ENCODE results near the gene RNASE7.

Gene RNASE7

DNA sequence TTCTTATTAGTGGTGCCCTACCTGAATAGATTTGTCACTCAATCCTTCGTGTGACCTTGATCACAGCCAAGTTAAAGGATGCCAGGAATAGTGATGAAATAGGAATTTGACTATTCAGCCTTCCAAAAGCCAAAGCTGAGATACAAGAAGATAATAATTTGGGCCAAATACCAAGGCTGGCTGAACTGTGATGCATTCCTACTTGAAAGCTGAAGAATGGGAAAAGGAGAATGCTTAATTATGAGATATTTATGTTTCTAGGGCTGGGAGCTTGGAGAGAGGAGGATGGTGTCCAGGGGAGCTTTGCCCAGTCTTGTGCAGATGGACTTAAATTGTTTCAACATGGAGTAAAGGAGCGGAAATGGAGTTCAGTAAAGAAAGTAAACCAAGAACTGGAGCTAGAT lies 5.2 kb downstream of the RNASE7 start:
- no peak for TF ChIP-seq EZH2 (IDR thresholded peaks at IDR 0.05; ENCODE audit: borderline replicate concordance, low read length)
- TF ChIP-seq, protein P1, sequence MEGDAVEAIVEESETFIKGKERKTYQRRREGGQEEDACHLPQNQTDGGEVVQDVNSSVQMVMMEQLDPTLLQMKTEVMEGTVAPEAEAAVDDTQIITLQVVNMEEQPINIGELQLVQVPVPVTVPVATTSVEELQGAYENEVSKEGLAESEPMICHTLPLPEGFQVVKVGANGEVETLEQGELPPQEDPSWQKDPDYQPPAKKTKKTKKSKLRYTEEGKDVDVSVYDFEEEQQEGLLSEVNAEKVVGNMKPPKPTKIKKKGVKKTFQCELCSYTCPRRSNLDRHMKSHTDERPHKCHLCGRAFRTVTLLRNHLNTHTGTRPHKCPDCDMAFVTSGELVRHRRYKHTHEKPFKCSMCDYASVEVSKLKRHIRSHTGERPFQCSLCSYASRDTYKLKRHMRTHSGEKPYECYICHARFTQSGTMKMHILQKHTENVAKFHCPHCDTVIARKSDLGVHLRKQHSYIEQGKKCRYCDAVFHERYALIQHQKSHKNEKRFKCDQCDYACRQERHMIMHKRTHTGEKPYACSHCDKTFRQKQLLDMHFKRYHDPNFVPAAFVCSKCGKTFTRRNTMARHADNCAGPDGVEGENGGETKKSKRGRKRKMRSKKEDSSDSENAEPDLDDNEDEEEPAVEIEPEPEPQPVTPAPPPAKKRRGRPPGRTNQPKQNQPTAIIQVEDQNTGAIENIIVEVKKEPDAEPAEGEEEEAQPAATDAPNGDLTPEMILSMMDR (IDR thresholded peaks at IDR 0.05; ENCODE audit: low read length) = no peak
- Histone ChIP-seq H3K79me2 (ENCODE audit: insufficient read depth, low read length) (no peaks in the 10 kb centered on the region), H4K20me1 (ENCODE audit: insufficient read depth, low read length) (no peaks in the 10 kb centered on the region), H3K4me3 (ENCODE audit: low read depth, low read length, poor library complexity, severe bottlenecking) (no peak overlapping the region), H3K4me1 (ENCODE audit: insufficient read depth, low read length, severe bottlenecking) (no peaks in the 10 kb centered on the region), H3K36me3 (ENCODE audit: insufficient read depth, low read length) (no peaks in the 10 kb centered on the region), H3K4me2 (ENCODE audit: low read length) (no peak overlapping the region), H3K9ac (ENCODE audit: low read length) (no peak overlapping the region), H3K9me3 (ENCODE audit: low read length) (no peaks in the 10 kb centered on the region), H3K27me3 (ENCODE audit: insufficient read depth, low read length) (peaks cover 3% of the 10 kb centered on the region; the same call in 1 of the 2 replicates), H2AFZ (ENCODE audit: low read length) (no peak overlapping the region), H3K9me2 (ENCODE audit: low read depth, low read length) (no peaks in the 10 kb centered on the region), H3F3A (ENCODE audit: insufficient read depth, low read length) (no peaks in the 10 kb centered on the region), H3K27ac (ENCODE audit: low read depth, low read length, poor library complexity, severe bottlenecking) (no peak overlapping the region)

DNA sequence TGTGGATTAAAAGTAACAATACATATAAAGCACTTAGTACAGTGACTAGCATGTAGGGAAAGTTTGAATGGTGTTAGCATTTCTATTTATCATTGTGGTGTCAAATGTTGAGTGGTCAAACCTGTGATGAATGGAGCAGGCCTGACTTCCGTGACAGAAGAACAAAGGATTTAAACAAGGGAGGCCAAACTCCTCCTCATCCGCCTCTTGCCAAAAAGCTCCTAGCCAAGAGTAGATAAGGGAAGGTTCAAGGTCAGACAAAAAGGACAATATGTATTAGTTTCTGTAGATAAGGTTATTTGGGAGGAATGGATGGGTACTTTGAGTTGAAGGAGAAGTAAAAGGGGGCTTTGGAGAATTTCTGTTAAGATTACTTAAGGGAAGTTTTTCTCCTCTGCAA lies 6.5 kb downstream of the RNASE7 start:
- no peak overlapping the region for H3K27ac ChIP-seq (ENCODE audit: low read depth, low read length, poor library complexity, severe bottlenecking)
- TF ChIP-seq, protein P1 (IDR thresholded peaks at IDR 0.05; ENCODE audit: low read length) = no peak
- no peak for TF ChIP-seq EZH2 (IDR thresholded peaks at IDR 0.05; ENCODE audit: borderline replicate concordance, low read length)
- H4K20me1 ChIP-seq (ENCODE audit: insufficient read depth, low read length) = no peaks in the 10 kb centered on the region
- peaks cover 3% of the 10 kb centered on the region; the same call in 1 of the 2 replicates for H3K27me3 ChIP-seq (ENCODE audit: insufficient read depth, low read length)
- no peak overlapping the region for H3K4me2 ChIP-seq (ENCODE audit: low read length)
- no peak overlapping the region for H3K9ac ChIP-seq (ENCODE audit: low read length)
- H3K4me3 ChIP-seq (ENCODE audit: low read depth, low read length, poor library complexity, severe bottlenecking) = no peak overlapping the region
- H3K79me2 ChIP-seq (ENCODE audit: insufficient read depth, low read length) = no peaks in the 10 kb centered on the region
- H3F3A ChIP-seq (ENCODE audit: insufficient read depth, low read length) = no peaks in the 10 kb centered on the region
- H3K9me3 ChIP-seq (ENCODE audit: low read length) = no peaks in the 10 kb centered on the region
- no peak overlapping the region for H2AFZ ChIP-seq (ENCODE audit: low read length)
- no peaks in the 10 kb centered on the region for H3K4me1 ChIP-seq (ENCODE audit: insufficient read depth, low read length, severe bottlenecking)
- H3K36me3 ChIP-seq (ENCODE audit: insufficient read depth, low read length) = no peaks in the 10 kb centered on the region
- H3K9me2 ChIP-seq (ENCODE audit: low read depth, low read length) = no peaks in the 10 kb centered on the region

DNA sequence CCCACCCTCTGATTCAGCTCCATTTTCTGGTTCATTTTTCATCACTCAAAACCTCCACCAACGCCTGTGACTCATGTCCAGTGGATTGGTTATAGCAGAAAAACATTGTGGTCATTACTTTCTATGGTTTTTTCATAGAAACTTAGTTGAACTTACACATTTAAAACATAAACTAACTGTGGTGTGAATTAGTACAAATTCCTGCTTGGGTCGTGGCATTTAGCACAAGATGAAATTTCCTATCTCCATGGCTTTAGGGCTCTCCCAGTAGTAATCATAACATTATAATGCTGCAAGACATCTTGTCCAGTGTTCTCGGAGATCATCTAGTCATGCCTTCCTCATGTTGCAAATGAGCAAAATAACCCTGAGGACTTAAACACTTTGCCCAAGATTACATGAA lies 7.1 kb downstream of the RNASE7 start:
- TF ChIP-seq, protein P1 (IDR thresholded peaks at IDR 0.05; ENCODE audit: low read length) = no peak
- no peak for TF ChIP-seq EZH2 (IDR thresholded peaks at IDR 0.05; ENCODE audit: borderline replicate concordance, low read length)
- Histone ChIP-seq H3K4me2 (ENCODE audit: low read length) (no peak overlapping the region), H3K4me1 (ENCODE audit: insufficient read depth, low read length, severe bottlenecking) (no peaks in the 10 kb centered on the region), H3K9ac (ENCODE audit: low read length) (no peak overlapping the region), H3K4me3 (ENCODE audit: low read depth, low read length, poor library complexity, severe bottlenecking) (no peak overlapping the region), H2AFZ (ENCODE audit: low read length) (no peak overlapping the region), H3F3A (ENCODE audit: insufficient read depth, low read length) (no peaks in the 10 kb centered on the region), H3K9me3 (ENCODE audit: low read length) (no peaks in the 10 kb centered on the region), H3K27ac (ENCODE audit: low read depth, low read length, poor library complexity, severe bottlenecking) (no peak overlapping the region), H3K9me2 (ENCODE audit: low read depth, low read length) (no peaks in the 10 kb centered on the region), H3K36me3 (ENCODE audit: insufficient read depth, low read length) (no peaks in the 10 kb centered on the region), H3K27me3 (ENCODE audit: insufficient read depth, low read length) (peaks cover 3% of the 10 kb centered on the region; the same call in 1 of the 2 replicates), H4K20me1 (ENCODE audit: insufficient read depth, low read length) (no peaks in the 10 kb centered on the region), H3K79me2 (ENCODE audit: insufficient read depth, low read length) (no peaks in the 10 kb centered on the region)
